ENCODE data around the gene HIGD2A.

DNA sequence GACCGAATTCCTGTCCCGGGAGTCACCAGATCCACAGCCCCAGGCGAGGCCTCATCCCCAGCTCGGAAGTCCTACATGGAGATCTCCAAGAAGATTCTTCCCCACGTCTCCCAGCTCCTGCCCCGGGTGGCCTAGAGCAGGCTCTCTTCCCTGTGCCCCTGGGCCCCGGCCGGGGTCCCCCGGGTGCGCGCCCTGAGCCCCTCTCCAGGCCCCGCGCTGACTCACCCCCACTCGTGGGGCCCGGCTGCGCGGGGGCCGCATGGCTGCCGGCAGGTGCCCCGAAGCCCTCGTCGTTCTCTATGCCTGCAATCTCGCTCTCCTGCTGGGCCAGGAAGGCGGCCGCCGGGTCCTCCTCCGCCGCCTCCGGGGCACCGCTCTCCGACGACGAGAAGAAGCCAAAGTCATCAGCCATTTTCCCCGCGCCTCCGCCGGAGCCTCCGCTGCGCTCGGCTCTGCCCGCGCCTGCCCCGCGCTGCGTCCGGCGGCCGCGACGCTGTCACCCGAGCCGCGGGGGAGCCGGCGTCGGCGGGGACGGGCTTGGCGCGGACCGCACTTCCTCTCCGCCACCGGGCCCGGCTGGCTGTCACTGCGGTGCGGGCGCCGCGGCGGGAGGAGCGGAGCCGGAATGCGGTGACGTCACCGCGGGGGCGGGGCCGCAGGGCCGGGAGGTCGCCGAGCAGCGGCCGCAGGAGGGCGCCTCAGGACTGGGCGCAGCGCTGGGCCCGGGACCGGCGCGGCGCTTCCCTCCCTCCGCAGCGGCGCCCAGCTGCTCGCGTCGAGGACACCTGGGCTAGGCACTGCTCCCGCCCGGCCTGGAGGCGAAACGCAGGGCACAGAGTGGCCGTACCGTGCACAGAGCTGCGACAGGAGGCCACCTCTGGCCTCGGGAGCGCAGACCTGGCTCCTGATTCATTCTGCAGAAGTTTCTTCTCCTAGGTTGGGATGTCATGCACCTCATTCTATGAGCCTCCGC is 27.7 kb downstream of the HIGD2A start, which contains the start of gene CLTB:
- no peak for TF ChIP-seq CEBPB (IDR thresholded peaks at IDR 0.05; ENCODE audit: borderline replicate concordance, low read depth, low read length)
- TF ChIP-seq, protein P1, sequence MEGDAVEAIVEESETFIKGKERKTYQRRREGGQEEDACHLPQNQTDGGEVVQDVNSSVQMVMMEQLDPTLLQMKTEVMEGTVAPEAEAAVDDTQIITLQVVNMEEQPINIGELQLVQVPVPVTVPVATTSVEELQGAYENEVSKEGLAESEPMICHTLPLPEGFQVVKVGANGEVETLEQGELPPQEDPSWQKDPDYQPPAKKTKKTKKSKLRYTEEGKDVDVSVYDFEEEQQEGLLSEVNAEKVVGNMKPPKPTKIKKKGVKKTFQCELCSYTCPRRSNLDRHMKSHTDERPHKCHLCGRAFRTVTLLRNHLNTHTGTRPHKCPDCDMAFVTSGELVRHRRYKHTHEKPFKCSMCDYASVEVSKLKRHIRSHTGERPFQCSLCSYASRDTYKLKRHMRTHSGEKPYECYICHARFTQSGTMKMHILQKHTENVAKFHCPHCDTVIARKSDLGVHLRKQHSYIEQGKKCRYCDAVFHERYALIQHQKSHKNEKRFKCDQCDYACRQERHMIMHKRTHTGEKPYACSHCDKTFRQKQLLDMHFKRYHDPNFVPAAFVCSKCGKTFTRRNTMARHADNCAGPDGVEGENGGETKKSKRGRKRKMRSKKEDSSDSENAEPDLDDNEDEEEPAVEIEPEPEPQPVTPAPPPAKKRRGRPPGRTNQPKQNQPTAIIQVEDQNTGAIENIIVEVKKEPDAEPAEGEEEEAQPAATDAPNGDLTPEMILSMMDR (CRISPR knock-in tag; IDR thresholded peaks at IDR 0.05) = peak; percentile 83
- TF ChIP-seq ZNF629 (CRISPR knock-in tag; conservative IDR thresholded peaks at IDR 0.05) = no peak; the same call in 1 of the 2 replicates
- peak; percentile 93 for TF ChIP-seq REPIN1 (CRISPR knock-in tag; IDR thresholded peaks at IDR 0.05; ENCODE audit: borderline replicate concordance, low read depth)
- TF ChIP-seq, protein P2, sequence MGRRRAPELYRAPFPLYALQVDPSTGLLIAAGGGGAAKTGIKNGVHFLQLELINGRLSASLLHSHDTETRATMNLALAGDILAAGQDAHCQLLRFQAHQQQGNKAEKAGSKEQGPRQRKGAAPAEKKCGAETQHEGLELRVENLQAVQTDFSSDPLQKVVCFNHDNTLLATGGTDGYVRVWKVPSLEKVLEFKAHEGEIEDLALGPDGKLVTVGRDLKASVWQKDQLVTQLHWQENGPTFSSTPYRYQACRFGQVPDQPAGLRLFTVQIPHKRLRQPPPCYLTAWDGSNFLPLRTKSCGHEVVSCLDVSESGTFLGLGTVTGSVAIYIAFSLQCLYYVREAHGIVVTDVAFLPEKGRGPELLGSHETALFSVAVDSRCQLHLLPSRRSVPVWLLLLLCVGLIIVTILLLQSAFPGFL (CRISPR knock-in tag; IDR thresholded peaks at IDR 0.05) = no peak
- peak; percentile 39; the same call in 1 of the 2 replicates for TF ChIP-seq BHLHE40 (IDR thresholded peaks at IDR 0.05; ENCODE audit: low read length)
- peak; percentile 59; the same call in 1 of the 2 replicates for TF ChIP-seq MAZ (IDR thresholded peaks at IDR 0.05; ENCODE audit: borderline replicate concordance, low read depth, low read length)
- TF ChIP-seq MAZ (CRISPR knock-in tag; IDR thresholded peaks at IDR 0.05; ENCODE audit: low read depth) = peak; percentile 99
- TF ChIP-seq, protein P3, sequence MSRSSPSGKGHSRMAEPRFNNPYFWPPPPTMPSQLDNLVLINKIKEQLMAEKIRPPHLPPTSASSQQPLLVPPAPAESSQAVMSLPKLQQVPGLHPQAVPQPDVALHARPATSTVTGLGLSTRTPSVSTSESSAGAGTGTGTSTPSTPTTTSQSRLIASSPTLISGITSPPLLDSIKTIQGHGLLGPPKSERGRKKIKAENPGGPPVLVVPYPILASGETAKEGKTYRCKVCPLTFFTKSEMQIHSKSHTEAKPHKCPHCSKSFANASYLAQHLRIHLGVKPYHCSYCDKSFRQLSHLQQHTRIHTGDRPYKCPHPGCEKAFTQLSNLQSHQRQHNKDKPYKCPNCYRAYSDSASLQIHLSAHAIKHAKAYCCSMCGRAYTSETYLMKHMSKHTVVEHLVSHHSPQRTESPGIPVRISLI (CRISPR knock-in tag; IDR thresholded peaks at IDR 0.05; ENCODE audit: borderline replicate concordance) = peak; percentile 23; the same call in 1 of the 2 replicates
- TF ChIP-seq SMARCC2 (IDR thresholded peaks at IDR 0.05) = no peak
- TF ChIP-seq RELA (CRISPR knock-in tag; IDR thresholded peaks at IDR 0.05) = 0 out of 2 replicates have a peak, but pooled peaks have one; percentile 51
- TF ChIP-seq, protein P4, sequence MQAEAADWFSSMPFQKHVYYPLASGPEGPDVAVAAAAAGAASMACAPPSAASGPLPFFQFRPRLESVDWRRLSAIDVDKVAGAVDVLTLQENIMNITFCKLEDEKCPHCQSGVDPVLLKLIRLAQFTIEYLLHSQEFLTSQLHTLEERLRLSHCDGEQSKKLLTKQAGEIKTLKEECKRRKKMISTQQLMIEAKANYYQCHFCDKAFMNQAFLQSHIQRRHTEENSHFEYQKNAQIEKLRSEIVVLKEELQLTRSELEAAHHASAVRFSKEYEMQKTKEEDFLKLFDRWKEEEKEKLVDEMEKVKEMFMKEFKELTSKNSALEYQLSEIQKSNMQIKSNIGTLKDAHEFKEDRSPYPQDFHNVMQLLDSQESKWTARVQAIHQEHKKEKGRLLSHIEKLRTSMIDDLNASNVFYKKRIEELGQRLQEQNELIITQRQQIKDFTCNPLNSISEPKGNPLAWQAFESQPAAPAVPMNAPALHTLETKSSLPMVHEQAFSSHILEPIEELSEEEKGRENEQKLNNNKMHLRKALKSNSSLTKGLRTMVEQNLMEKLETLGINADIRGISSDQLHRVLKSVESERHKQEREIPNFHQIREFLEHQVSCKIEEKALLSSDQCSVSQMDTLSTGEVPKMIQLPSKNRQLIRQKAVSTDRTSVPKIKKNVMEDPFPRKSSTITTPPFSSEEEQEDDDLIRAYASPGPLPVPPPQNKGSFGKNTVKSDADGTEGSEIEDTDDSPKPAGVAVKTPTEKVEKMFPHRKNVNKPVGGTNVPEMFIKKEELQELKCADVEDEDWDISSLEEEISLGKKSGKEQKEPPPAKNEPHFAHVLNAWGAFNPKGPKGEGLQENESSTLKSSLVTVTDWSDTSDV (CRISPR knock-in tag; IDR thresholded peaks at IDR 0.05) = no peak; the same call in 1 of the 2 replicates
- TF ChIP-seq ZNF766 (CRISPR knock-in tag; IDR thresholded peaks at IDR 0.05; ENCODE audit: borderline replicate concordance) = no peak; the same call in 1 of the 2 replicates
- TF ChIP-seq, protein P5, sequence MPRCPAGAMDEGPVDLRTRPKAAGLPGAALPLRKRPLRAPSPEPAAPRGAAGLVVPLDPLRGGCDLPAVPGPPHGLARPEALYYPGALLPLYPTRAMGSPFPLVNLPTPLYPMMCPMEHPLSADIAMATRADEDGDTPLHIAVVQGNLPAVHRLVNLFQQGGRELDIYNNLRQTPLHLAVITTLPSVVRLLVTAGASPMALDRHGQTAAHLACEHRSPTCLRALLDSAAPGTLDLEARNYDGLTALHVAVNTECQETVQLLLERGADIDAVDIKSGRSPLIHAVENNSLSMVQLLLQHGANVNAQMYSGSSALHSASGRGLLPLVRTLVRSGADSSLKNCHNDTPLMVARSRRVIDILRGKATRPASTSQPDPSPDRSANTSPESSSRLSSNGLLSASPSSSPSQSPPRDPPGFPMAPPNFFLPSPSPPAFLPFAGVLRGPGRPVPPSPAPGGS (CRISPR knock-in tag; IDR thresholded peaks at IDR 0.05) = peak; percentile 79

Data from HepG2 (cell line).